Activated naive CD4-positive, alpha-beta T cell treated with anti-CD3 and anti-CD28 coated beads, Interleukin-2, amount 50 U/mL, for 72 hours (primary cell): ENCODE measurements around the gene NGRN. TPM values are rescaled to one million over a fixed set of nuclear protein-coding genes. Genes with fewer than 3 reads are reported as not detected.

Experiments used
- ATAC-seq, 2 donors: fragments of 150-1000 bp; cut with Tn5 transposase; 2 replicates each; pipeline ENCODE4 v1.10.0; 2021; ENCODE audit warnings: mild to moderate bottlenecking in 2 of 2, moderate library complexity in 2 of 2
- DNase-seq, 2 donors: peaks; one replicate each; pipeline ENCODE4 v3.0.0; 2021 to 2022; ENCODE audit warnings: low spot score in 2 of 2
- H3K27ac Mint-ChIP-seq, 2 donors: one replicate each; pipeline ENCODE4 v1.8.0; 2022; ENCODE audit warnings: mild to moderate bottlenecking in 2 of 2, mixed read lengths in 2 of 2
- H3K36me3 Mint-ChIP-seq, 2 donors: one replicate each; pipeline ENCODE4 v1.8.0; 2022; ENCODE audit warnings: mixed read lengths in 2 of 2
- H3K9me3 Mint-ChIP-seq, 2 donors: one replicate each; pipeline ENCODE4 v1.8.0; 2022; ENCODE audit warnings: mixed read lengths in 2 of 2
- total RNA-seq, 2 donors: library from RNA; stranded (reverse); gene quantifications; one replicate each; pipeline ENCODE4 v1.2.3, GENCODE V29; 2022

NGRN gene
- total RNA-seq, 2 donors from 2014 or later = 17.8 to 36.2 TPM

DNA sequence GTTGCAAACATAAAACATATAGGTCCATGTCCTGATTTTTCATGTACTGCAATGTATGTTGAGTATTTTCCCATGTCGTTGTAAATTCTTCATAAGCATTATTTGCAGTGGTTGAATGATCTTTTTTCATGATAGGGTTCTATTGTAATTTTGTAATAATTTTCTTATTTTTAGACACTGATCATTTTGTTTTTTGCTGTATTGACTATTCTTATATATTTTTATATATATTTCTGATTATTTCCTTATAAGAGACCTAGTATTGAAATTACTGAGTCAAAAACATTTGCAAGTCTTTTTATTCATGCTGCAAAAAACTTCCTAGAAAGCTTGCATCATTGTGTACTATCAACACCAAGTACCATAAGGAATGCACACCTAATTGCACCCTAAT lies 55.4 kb downstream of the NGRN start:
- Mint-ChIP-seq H3K9me3 (no peaks in the 10 kb centered on the region), H3K27ac (peak overlapping the region in 1 of 2 donors; percentile 77), H3K36me3 (no peaks in the 10 kb centered on the region)
- ATAC-seq = no peak
- DNase-seq = no peak

Other genes starting within 250 kb of the NGRN start
- 100 to 1,000 TPM; 203 to 242 TPM for gene IDH2, start 163.2 kb upstream of the NGRN start, total RNA-seq
- gene SEMA4B, start 64.3 kb upstream of the NGRN start, total RNA-seq = 10 to 100 TPM in 1 of 2 donors, 1 to 10 TPM in 1; 8.9 to 19.1 TPM
- gene CIB1, start 31.7 kb upstream of the NGRN start, total RNA-seq = 100 to 1,000 TPM; 114 to 150 TPM
- gene GDPGP1, start 31.5 kb upstream of the NGRN start, total RNA-seq = 1 to 10 TPM; 3.1 to 7.6 TPM
- 1 to 10 TPM in 1 of 2 donors, under 1 TPM in 1; 0.49 to 1.0 TPM for gene TTLL13, start 16.1 kb upstream of the NGRN start, total RNA-seq
- under 1 TPM; 0.50 to 0.99 TPM for gene ZNF774, start 86.6 kb downstream of the NGRN start, total RNA-seq
- 100 to 1,000 TPM; 185 to 192 TPM for gene IQGAP1, start 122.6 kb downstream of the NGRN start, total RNA-seq